Endodermal cell (in vitro differentiated cells): Measurements from ENCODE around the gene TCL1A. TPM values are rescaled to one million over a fixed set of nuclear protein-coding genes. Genes with fewer than 3 reads are reported as not detected.

Experiments
- DNase-seq: peaks from one replicate; pipeline ENCODE4 v3.0.0-alpha.2; 2017
- H3K27ac ChIP-seq: 2 replicates; pipeline ENCODE4 v1.5.1; 2013; ENCODE audit warnings: mild to moderate bottlenecking, low read depth, low read length, moderate library complexity
- H3K27me3 ChIP-seq: 2 replicates; pipeline ENCODE4 v1.6.1; 2013; ENCODE audit warnings: mild to moderate bottlenecking, low read length, moderate library complexity; ENCODE audit not compliant: insufficient read depth, control insufficient read depth, poor library complexity, severe bottlenecking
- H3K36me3 ChIP-seq: 2 replicates; pipeline ENCODE4 v1.7.0; 2013; ENCODE audit warnings: mild to moderate bottlenecking, low read length, moderate library complexity; ENCODE audit not compliant: control insufficient read depth, insufficient read depth
- H3K4me1 ChIP-seq: one replicate; pipeline ENCODE4 v1.7.0; 2013; ENCODE audit warnings: low read length; ENCODE audit not compliant: control insufficient read depth, insufficient read depth
- H3K4me3 ChIP-seq: 2 replicates; pipeline ENCODE4 v1.5.1; 2013; ENCODE audit warnings: mild to moderate bottlenecking, low read length, moderate library complexity
- H3K9ac ChIP-seq: 2 replicates; pipeline ENCODE4 v1.6.1; 2013; ENCODE audit warnings: mild to moderate bottlenecking, low read length, moderate library complexity; ENCODE audit not compliant: poor library complexity, severe bottlenecking; ENCODE audit errors: extremely low read depth
- H3K9me3 ChIP-seq: 2 replicates; pipeline ENCODE4 v1.6.1; 2013; ENCODE audit warnings: mild to moderate bottlenecking, low read length, moderate library complexity; ENCODE audit not compliant: control insufficient read depth
- H3K27ac Mint-ChIP-seq: 2 replicates; pipeline ENCODE4 v1.8.0; 2020; ENCODE audit warnings: mixed read lengths
- H3K27me3 Mint-ChIP-seq: 2 replicates; pipeline ENCODE4 v1.8.0; 2021; ENCODE audit warnings: mild to moderate bottlenecking, mixed read lengths; ENCODE audit not compliant: insufficient read depth
- H3K36me3 Mint-ChIP-seq: 2 replicates; pipeline ENCODE4 v1.8.0; 2020; ENCODE audit warnings: low read depth, mixed read lengths
- H3K4me1 Mint-ChIP-seq: 2 replicates; pipeline ENCODE4 v1.8.0; 2020; ENCODE audit warnings: mixed read lengths
- H3K4me3 Mint-ChIP-seq: 2 replicates; pipeline ENCODE4 v1.8.0; 2020; ENCODE audit warnings: mild to moderate bottlenecking, moderate library complexity, mixed read lengths
- H3K9me3 Mint-ChIP-seq: 2 replicates; pipeline ENCODE4 v1.8.0; 2020; ENCODE audit warnings: mild to moderate bottlenecking, mixed read lengths
- CTCF ChIP-seq: fragments of 200-600 bp; sonication (generic); conservative IDR thresholded peaks from 2 replicates; pipeline ENCODE4 v1.5.0; 2021; ENCODE audit warnings: antibody characterized with exemption, mild to moderate bottlenecking
- WGBS, 2 experiments: methylation state at CpG; one replicate each; pipeline versions ENCODE4 v1.1.5 to v1.1.7; 2013; ENCODE audit warnings: missing lambda C conversion rate in 2 of 2, mixed read lengths in 1 of 2; ENCODE audit not compliant: insufficient coverage in 1 of 2, insufficient read length in 1 of 2; 5-methylcytosine and 5-hydroxymethylcytosine counted together
- total RNA-seq, 2 donors: library from RNA; stranded (reverse); fragmentation: NEBNext Ultra II Directional in 1 of 2; extraction: Animal tissue kit (Norgen Biotek cat#: 25700) in 1 of 2; gene quantifications; 2 replicates in 1 of 2; 3 replicates in 1 of 2; pipeline ENCODE4 v1.2.1, GENCODE V29; 2021

Gene TCL1A
- total RNA-seq, 2 donors from 2014 or later, result 0.53 to 1.8 TPM

- DNase-seq, result peak; percentile 45
- Histone ChIP-seq H3K9me3 (no peaks in the 10 kb centered on the region), H3K36me3 (no peaks in the 10 kb centered on the region), H3K27ac (no peak overlapping the region), H3K27me3 (peaks cover 92% of the 10 kb centered on the region), H3K4me1 (peaks cover 2% of the 10 kb centered on the region), H3K4me3 (no peak overlapping the region), H3K9ac (no peak overlapping the region)
- 76 to 84% methylated on average over 13 of the region's 13 CpGs for WGBS, 2 experiments
- peaks cover 82% of the 10 kb centered on the region for H3K27me3 Mint-ChIP-seq
- H3K4me1 Mint-ChIP-seq, result peaks cover 44% of the 10 kb centered on the region
- H3K27ac Mint-ChIP-seq, result no peak overlapping the region
- no peaks in the 10 kb centered on the region for H3K36me3 Mint-ChIP-seq
- no peaks in the 10 kb centered on the region for H3K9me3 Mint-ChIP-seq
- H3K4me3 Mint-ChIP-seq, result no peak overlapping the region
- TF ChIP-seq CTCF, result no peak
These were observed 53.0 kb downstream of the TCL1A start for GRCh38 chr14:95660651-95661515.

GRCh38 chr14:95659990-95660385 lies 53.9 kb downstream of the TCL1A start:
- H3K9me3 ChIP-seq, result no peaks in the 10 kb centered on the region
- Mint-ChIP-seq H3K27me3 (peaks cover 77% of the 10 kb centered on the region), H3K4me1 (peaks cover 52% of the 10 kb centered on the region), H3K4me3 (no peak overlapping the region), H3K9me3 (no peaks in the 10 kb centered on the region), H3K27ac (no peak overlapping the region), H3K36me3 (no peaks in the 10 kb centered on the region)
- peaks cover 86% of the 10 kb centered on the region for H3K27me3 ChIP-seq
- H3K27ac ChIP-seq, result no peak overlapping the region
- no peak overlapping the region for H3K4me3 ChIP-seq
- no peaks in the 10 kb centered on the region for H3K36me3 ChIP-seq
- TF ChIP-seq CTCF, result no peak
- H3K4me1 ChIP-seq, result peaks cover 2% of the 10 kb centered on the region
- no peak for DNase-seq
- 90 to 100% methylated on average over 5 of the region's 5 CpGs for WGBS, 2 experiments
- no peak overlapping the region for H3K9ac ChIP-seq

Other genes with a start within 250 kb of the TCL1A start
- 1 to 10 TPM; 1.0 to 5.2 TPM for gene SYNE3, start 197.5 kb downstream of the TCL1A start, total RNA-seq
- gene GLRX5, start 179.1 kb downstream of the TCL1A start, total RNA-seq, result 10 to 100 TPM; 62.4 to 63.4 TPM
- under 1 TPM; 0.62 to 0.95 TPM for gene TCL1B, start 27.7 kb downstream of the TCL1A start, total RNA-seq
- gene TUNAR, start 162.7 kb upstream of the TCL1A start, total RNA-seq, result 10 to 100 TPM; 26.2 to 30.0 TPM